ENCODE measurements around the gene FBXL13. TPM values are rescaled to one million over a fixed set of nuclear protein-coding genes. Genes with fewer than 3 reads are reported as not detected.
"Not testable (repeated sequence)": the region's sequence is repeated elsewhere in the genome, so short reads cannot be mapped to it uniquely, and the experiment has no call there.

Gene FBXL13
- total and polyA plus RNA-seq, 10 of the 15 experiments (the other 5 are each of a cell fraction or from before 2014, with no cell fraction given), result 0.08 to 0.95 (median 0.28) TPM; not detected in 2

GRCh38 chr7:102806613-102807012 lies 268.0 kb downstream of the FBXL13 start (continued):
- TF ChIP-seq MLLT1 (IDR thresholded peaks at IDR 0.05), result no peak
- no peak for TF ChIP-seq POLR2AphosphoS5 (IDR thresholded peaks at IDR 0.05; ENCODE audit: low read length)
- no peak for TF ChIP-seq CHD2 (IDR thresholded peaks at IDR 0.05; ENCODE audit: borderline replicate concordance, low read depth, low read length)
- TF ChIP-seq SREBF2 (IDR thresholded peaks at IDR 0.05; ENCODE audit: low read length), result no peak

- SMC1A ChIA-PET (ENCODE audit: uncharacterized antibody, unreplicated experiment); H3K79me2 ChIP-seq (ENCODE audit: control insufficient read depth, insufficient read depth, low read length); CTCF ChIA-PET; H3K4me3 ChIP-seq; RAD21 ChIA-PET (ENCODE audit: unreplicated experiment); H3K27ac ChIP-seq (ENCODE audit: control insufficient read depth, insufficient read depth); BruUV-seq (replicated peaks); ATAC-seq; H3K4me1 ChIP-seq (ENCODE audit: control insufficient read depth, insufficient read depth, low read length); H4K20me1 ChIP-seq (ENCODE audit: control insufficient read depth, insufficient read depth); H3K36me3 ChIP-seq (ENCODE audit: control insufficient read depth in 2 of 2, insufficient read depth in 2 of 2, low read length in 1 of 2); FAIRE-seq; H3K9me3 ChIP-seq (replicated peaks; ENCODE audit: control insufficient read depth, insufficient read depth, low read length); intact Hi-C loops (cut with micrococcal nuclease; ENCODE audit: unreplicated experiment); in situ Hi-C loops (cut with MboI); H3K4me2 ChIP-seq (ENCODE audit: control insufficient read depth, insufficient read depth); H3K9ac ChIP-seq (ENCODE audit: control insufficient read depth, insufficient read depth, low read length); H3K27me3 ChIP-seq (replicated peaks in 1 of 2; ENCODE audit: control insufficient read depth in 2 of 2, insufficient read depth in 2 of 2, low read length in 1 of 2); POLR2A ChIA-PET; H2AFZ ChIP-seq (ENCODE audit: control insufficient read depth, low read depth, low read length); DNase-seq (ENCODE audit: low read depth, low spot score): not testable (repeated sequence)
- 100% methylated on average over 5 of the region's 6 CpGs for WGBS (ENCODE audit: insufficient coverage, insufficient replicate concordance, low lambda C conversion rate, missing lambda C conversion rate)
These were observed 278.5 kb downstream of the FBXL13 start for GRCh38 chr7:102795987-102796595.

- H3K79me2 ChIP-seq (ENCODE audit: control insufficient read depth, insufficient read depth, low read length); H3K27me3 ChIP-seq (replicated peaks in 1 of 2; ENCODE audit: control insufficient read depth in 2 of 2, insufficient read depth in 2 of 2, low read length in 1 of 2); BruUV-seq (replicated peaks); H2AFZ ChIP-seq (ENCODE audit: control insufficient read depth, low read depth, low read length); H4K20me1 ChIP-seq (ENCODE audit: control insufficient read depth, insufficient read depth); H3K9ac ChIP-seq (ENCODE audit: control insufficient read depth, insufficient read depth, low read length); H3K36me3 ChIP-seq (ENCODE audit: control insufficient read depth in 2 of 2, insufficient read depth in 2 of 2, low read length in 1 of 2); in situ Hi-C loops (cut with MboI); SMC1A ChIA-PET (ENCODE audit: uncharacterized antibody, unreplicated experiment); H3K9me3 ChIP-seq (replicated peaks; ENCODE audit: control insufficient read depth, insufficient read depth, low read length); H3K4me3 ChIP-seq; POLR2A ChIA-PET; DNase-seq (ENCODE audit: low read depth, low spot score); FAIRE-seq; RAD21 ChIA-PET (ENCODE audit: unreplicated experiment); H3K4me1 ChIP-seq (ENCODE audit: control insufficient read depth, insufficient read depth, low read length); ATAC-seq; intact Hi-C loops (cut with micrococcal nuclease; ENCODE audit: unreplicated experiment); H3K27ac ChIP-seq (ENCODE audit: control insufficient read depth, insufficient read depth); CTCF ChIA-PET; H3K4me2 ChIP-seq (ENCODE audit: control insufficient read depth, insufficient read depth): not testable (repeated sequence)
- WGBS (ENCODE audit: insufficient coverage, insufficient replicate concordance, low lambda C conversion rate, missing lambda C conversion rate), result 81% methylated on average over 1 of the region's 1 CpG
These were observed 280.0 kb downstream of the FBXL13 start for GRCh38 chr7:102794567-102794966.

GRCh38 chr7:102791831-102792230 lies 282.8 kb downstream of the FBXL13 start:
- in situ Hi-C loops (cut with MboI); POLR2A ChIA-PET; BruUV-seq (replicated peaks); H3K4me1 ChIP-seq (ENCODE audit: control insufficient read depth, insufficient read depth, low read length); H4K20me1 ChIP-seq (ENCODE audit: control insufficient read depth, insufficient read depth); H3K9ac ChIP-seq (ENCODE audit: control insufficient read depth, insufficient read depth, low read length); H3K4me3 ChIP-seq; intact Hi-C loops (cut with micrococcal nuclease; ENCODE audit: unreplicated experiment); H3K27ac ChIP-seq (ENCODE audit: control insufficient read depth, insufficient read depth); SMC1A ChIA-PET (ENCODE audit: uncharacterized antibody, unreplicated experiment); DNase-seq (ENCODE audit: low read depth, low spot score); H3K9me3 ChIP-seq (replicated peaks; ENCODE audit: control insufficient read depth, insufficient read depth, low read length); H3K36me3 ChIP-seq (ENCODE audit: control insufficient read depth in 2 of 2, insufficient read depth in 2 of 2, low read length in 1 of 2); RAD21 ChIA-PET (ENCODE audit: unreplicated experiment); H3K79me2 ChIP-seq (ENCODE audit: control insufficient read depth, insufficient read depth, low read length); H2AFZ ChIP-seq (ENCODE audit: control insufficient read depth, low read depth, low read length); H3K4me2 ChIP-seq (ENCODE audit: control insufficient read depth, insufficient read depth); CTCF ChIA-PET; FAIRE-seq; H3K27me3 ChIP-seq (replicated peaks in 1 of 2; ENCODE audit: control insufficient read depth in 2 of 2, insufficient read depth in 2 of 2, low read length in 1 of 2); ATAC-seq: not testable (repeated sequence)

All from GM12878 (cell line).